Liver (tissue), 3 donors: ENCODE results near the gene LRP4.
A peak's percentile ranks its signal among the peaks of the same experiment; 100 is the strongest.

Source experiments
- ATF3 ChIP-seq: IDR thresholded peaks from 2 replicates; pipeline ENCODE4 v1.6.1; 2016; ENCODE audit warnings: antibody characterized with exemption
- CTCF ChIP-seq: fragments of 150-350 bp; IDR thresholded peaks from 2 replicates; pipeline ENCODE4 v1.5.1; 2017; ENCODE audit warnings: improper control_type of control experiment, low read depth, low read length; ENCODE audit not compliant: missing input control
- GABPA ChIP-seq, 2 donors: IDR thresholded peaks in 1 of 2; conservative IDR thresholded peaks in 1 of 2; 2 replicates each; pipeline ENCODE4 v1.6.1; 2016; ENCODE audit warnings: antibody characterized with exemption in 2 of 2, mild to moderate bottlenecking in 1 of 2, moderate library complexity in 1 of 2
- JUND ChIP-seq, 2 donors: IDR thresholded peaks; 2 replicates each; pipeline ENCODE4 v1.6.1; 2016; ENCODE audit warnings: antibody characterized with exemption in 2 of 2
- MAX ChIP-seq: IDR thresholded peaks from 2 replicates; pipeline ENCODE4 v1.6.1; 2016; ENCODE audit warnings: antibody characterized with exemption
- RAD21 ChIP-seq, 2 donors: IDR thresholded peaks; 2 replicates each; pipeline ENCODE4 v1.6.1; 2016; ENCODE audit warnings: antibody characterized with exemption in 2 of 2, mild to moderate bottlenecking in 2 of 2
- REST ChIP-seq: IDR thresholded peaks from 2 replicates; pipeline ENCODE4 v1.6.1; 2016; ENCODE audit warnings: antibody characterized with exemption, mild to moderate bottlenecking
- SP1 ChIP-seq: IDR thresholded peaks from 2 replicates; pipeline ENCODE4 v1.6.1; 2018; ENCODE audit warnings: antibody characterized with exemption, mild to moderate bottlenecking
- YY1 ChIP-seq: IDR thresholded peaks from 2 replicates; pipeline ENCODE4 v1.6.1; 2016; ENCODE audit warnings: antibody characterized with exemption, mild to moderate bottlenecking
- donor health status: healthy.
- donor health status: healthy.

GRCh38 chr11:46826310-46827044 is 91.9 kb downstream of the LRP4 start:
- TF ChIP-seq CTCF (peak; percentile 24), MAX (peak; percentile 60), ATF3 (no peak), REST (no peak), JUND (IDR thresholded peaks at IDR 0.05) (peak in 1 of 2 donors; percentile 27), SP1 (peak; percentile 97), GABPA (IDR thresholded peaks at IDR 0.05 in 1 of 2, conservative IDR thresholded peaks at IDR 0.05 in 1 of 2) (peak in 1 of 2 donors; percentile 70), RAD21 (IDR thresholded peaks at IDR 0.05) (peak; percentile 44 to 66), YY1 (peak; percentile 60)
